Measurements from ENCODE around the gene HOMER2. TPM values are rescaled to one million over a fixed set of nuclear protein-coding genes. Genes with fewer than 3 reads are reported as not detected.

Gene HOMER2
- total RNA-seq, 1 donor from 2014 or later, result 16.4 TPM

DNA sequence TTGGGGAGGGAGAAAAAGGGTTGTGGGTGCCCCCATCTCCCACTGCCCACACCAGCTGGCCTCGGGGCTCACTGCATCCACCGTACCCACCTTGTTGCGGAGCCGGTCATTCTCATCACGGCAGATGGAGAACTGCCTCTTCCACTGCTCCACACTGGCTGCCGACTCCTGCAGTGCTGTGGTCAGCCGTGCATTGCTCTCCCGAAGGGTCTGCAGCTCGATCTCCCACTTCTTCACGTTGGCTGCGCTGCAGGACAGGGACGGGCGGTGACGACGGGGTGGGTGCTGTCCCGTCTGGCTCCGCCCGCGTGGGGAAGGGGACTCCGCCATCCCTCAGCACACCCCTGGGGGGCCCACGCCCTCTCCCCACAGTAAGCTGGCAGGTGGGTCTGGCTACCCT, 98.0 kb downstream of the HOMER2 start:
- H3K4me3 ChIP-seq, result no peak overlapping the region
- H3K9me3 ChIP-seq, result no peaks in the 10 kb centered on the region
- no peak for DNase-seq
- H3K27ac ChIP-seq, result no peak overlapping the region
- H3K36me3 ChIP-seq, result no peaks in the 10 kb centered on the region
- intact Hi-C loops (cut with DNase I), result no loop called here
- H3K4me1 ChIP-seq, result peaks cover 10% of the 10 kb centered on the region
- TF ChIP-seq, protein P1, sequence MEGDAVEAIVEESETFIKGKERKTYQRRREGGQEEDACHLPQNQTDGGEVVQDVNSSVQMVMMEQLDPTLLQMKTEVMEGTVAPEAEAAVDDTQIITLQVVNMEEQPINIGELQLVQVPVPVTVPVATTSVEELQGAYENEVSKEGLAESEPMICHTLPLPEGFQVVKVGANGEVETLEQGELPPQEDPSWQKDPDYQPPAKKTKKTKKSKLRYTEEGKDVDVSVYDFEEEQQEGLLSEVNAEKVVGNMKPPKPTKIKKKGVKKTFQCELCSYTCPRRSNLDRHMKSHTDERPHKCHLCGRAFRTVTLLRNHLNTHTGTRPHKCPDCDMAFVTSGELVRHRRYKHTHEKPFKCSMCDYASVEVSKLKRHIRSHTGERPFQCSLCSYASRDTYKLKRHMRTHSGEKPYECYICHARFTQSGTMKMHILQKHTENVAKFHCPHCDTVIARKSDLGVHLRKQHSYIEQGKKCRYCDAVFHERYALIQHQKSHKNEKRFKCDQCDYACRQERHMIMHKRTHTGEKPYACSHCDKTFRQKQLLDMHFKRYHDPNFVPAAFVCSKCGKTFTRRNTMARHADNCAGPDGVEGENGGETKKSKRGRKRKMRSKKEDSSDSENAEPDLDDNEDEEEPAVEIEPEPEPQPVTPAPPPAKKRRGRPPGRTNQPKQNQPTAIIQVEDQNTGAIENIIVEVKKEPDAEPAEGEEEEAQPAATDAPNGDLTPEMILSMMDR (IDR thresholded peaks at IDR 0.05), result no peak
- no peak for ATAC-seq
- H3K27me3 ChIP-seq, result no peaks in the 10 kb centered on the region

DNA sequence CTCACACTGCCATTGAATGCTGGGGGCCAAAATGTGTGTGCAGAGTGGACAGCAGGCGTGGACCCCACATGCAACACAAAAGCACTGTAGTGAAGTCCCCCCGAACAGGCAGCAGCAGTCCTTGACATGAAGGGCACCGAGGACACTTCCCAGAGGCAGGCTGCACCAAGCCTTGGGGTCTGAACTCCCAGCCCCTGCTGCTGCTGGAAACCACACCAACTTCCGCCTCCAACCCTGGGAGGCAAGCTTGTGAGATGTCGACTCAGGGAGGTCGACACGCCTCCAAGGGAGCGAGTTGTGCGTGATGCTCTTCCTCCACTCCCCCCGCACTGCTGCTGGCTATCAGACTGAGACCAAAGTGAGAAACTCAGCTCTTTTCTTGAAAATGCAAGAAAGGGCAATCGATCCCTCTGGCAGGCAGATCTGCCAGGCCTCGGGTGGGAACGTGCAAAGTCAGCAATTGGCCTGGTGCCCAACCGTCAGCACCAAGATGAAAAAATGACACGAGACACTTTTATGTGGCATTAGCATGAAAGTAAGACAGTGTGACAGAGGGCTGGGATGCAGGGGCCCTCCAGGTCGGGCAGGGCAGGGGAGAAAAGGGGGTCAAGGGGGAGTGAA, 99.5 kb downstream of the HOMER2 start:
- DNase-seq, result no peak
- H3K4me3 ChIP-seq, result no peak overlapping the region
- TF ChIP-seq, protein P1 (IDR thresholded peaks at IDR 0.05), result no peak
- intact Hi-C loops (cut with DNase I), result no loop called here
- no peak for ATAC-seq
- peaks cover 10% of the 10 kb centered on the region for H3K4me1 ChIP-seq
- H3K27ac ChIP-seq, result no peak overlapping the region
- no peaks in the 10 kb centered on the region for H3K9me3 ChIP-seq
- no peaks in the 10 kb centered on the region for H3K27me3 ChIP-seq
- no peaks in the 10 kb centered on the region for H3K36me3 ChIP-seq

DNA sequence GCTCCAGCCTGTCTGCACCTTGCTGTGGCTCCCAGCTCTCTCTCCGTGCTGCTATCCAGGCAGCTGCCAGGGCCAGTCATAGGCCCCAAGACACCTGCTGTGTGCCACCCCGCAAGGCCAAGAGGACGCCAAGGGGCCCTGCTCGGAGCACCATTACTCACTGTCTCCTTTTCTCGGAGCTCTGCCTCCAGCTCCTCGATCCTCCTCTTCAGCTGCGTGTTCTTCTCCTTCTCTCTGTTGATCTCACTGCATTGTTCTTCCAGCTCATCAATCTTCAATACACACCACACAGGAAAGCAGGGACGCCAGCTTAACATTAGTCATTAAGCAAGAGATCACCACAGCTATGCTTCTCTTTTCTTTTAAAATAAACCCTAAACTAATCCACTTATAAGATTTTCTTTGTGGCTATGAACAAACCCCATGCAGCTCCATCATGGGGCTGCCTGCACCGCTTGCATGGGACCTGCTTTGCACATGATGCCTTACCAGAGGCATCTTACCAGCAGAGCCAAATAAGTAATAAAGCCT, 100.5 kb downstream of the HOMER2 start:
- Histone ChIP-seq H3K27me3 (no peaks in the 10 kb centered on the region), H3K9me3 (no peaks in the 10 kb centered on the region), H3K4me3 (no peak overlapping the region), H3K4me1 (peaks cover 10% of the 10 kb centered on the region), H3K27ac (no peak overlapping the region), H3K36me3 (no peaks in the 10 kb centered on the region)
- intact Hi-C loops (cut with DNase I), result no loop called here
- TF ChIP-seq, protein P1 (IDR thresholded peaks at IDR 0.05), result no peak
- DNase-seq (no peak), ATAC-seq (no peak)

DNA sequence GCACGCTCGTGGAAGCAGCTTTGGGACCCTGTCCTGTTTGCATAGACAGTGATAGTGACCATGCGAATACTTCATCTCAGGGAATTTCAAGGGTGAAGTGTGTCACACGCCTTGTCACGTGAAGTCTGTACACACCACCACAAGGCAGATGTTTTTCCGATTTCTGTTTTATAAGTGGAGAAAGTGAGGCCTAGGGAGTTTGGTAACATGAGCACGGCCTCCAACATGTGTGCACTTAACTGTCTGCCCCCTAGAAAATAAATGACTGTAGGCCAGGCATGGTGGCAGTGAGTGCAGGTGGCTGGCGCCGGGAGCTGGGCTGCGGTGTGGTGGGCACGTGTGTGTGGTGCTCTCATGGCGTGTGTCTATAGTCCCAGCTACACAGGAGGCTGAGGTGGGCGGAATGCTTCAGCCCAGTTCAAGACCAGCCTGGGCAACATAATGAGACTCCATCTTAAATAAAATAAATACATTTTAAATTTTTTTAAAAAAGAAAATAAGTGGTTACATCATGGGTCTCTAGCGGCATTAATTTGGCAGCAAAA, 101.1 kb downstream of the HOMER2 start:
- TF ChIP-seq, protein P1 (IDR thresholded peaks at IDR 0.05), result no peak
- H3K27ac ChIP-seq, result no peak overlapping the region
- peaks cover 10% of the 10 kb centered on the region for H3K4me1 ChIP-seq
- ATAC-seq, result no peak
- no peak for DNase-seq
- intact Hi-C loops (cut with DNase I), result no loop called here
- H3K36me3 ChIP-seq, result no peaks in the 10 kb centered on the region
- H3K27me3 ChIP-seq, result no peaks in the 10 kb centered on the region
- no peak overlapping the region for H3K4me3 ChIP-seq
- H3K9me3 ChIP-seq, result no peaks in the 10 kb centered on the region

DNA sequence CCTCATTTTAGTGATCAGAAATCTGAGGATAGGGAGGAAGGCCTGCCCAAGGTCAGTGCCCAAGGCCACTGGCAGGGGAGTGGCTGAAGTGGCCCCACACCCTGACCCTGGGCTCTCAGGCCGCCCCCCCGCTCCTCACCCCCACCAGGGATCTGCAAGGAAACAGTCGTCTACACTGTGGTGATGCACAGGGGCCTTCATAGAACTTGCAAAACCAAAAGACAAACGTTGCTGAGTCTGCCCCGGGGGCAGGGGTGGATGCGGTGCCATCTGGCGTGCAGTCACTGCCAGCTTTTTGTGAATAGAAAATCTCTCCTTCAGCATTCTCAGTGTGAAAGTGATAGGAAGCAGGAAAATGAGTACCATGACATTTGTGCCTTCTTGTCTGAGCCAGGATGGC, 101.8 kb downstream of the HOMER2 start:
- TF ChIP-seq, protein P1 (IDR thresholded peaks at IDR 0.05), result no peak
- Histone ChIP-seq H3K27me3 (no peaks in the 10 kb centered on the region), H3K4me3 (no peak overlapping the region), H3K36me3 (no peaks in the 10 kb centered on the region), H3K27ac (no peak overlapping the region), H3K4me1 (peaks cover 8% of the 10 kb centered on the region), H3K9me3 (no peaks in the 10 kb centered on the region)
- DNase-seq (no peak), ATAC-seq (no peak)
- intact Hi-C loops (cut with DNase I), result no loop called here

Data from upper lobe of right lung (tissue), 1 donor.